Coronary artery (tissue), 2 donors: ENCODE data around the gene CASP1.

Experiments used
- DNase-seq: peaks from one replicate; pipeline ENCODE4 v3.0.0-alpha.2; 2017; ENCODE audit warnings: low spot score
- H3K27ac ChIP-seq, 2 donors: fragments of 200-600 bp; sonication (generic); one replicate each; pipeline ENCODE4 v1.5.1; 2016 to 2019
- H3K4me3 ChIP-seq: fragments of 200-600 bp; sonication (generic); 2 replicates; pipeline ENCODE4 v1.5.1; 2016; ENCODE audit warnings: mild to moderate bottlenecking, moderate library complexity
- CTCF ChIP-seq: fragments of 200-600 bp; sonication (generic); IDR thresholded peaks from one replicate; pipeline ENCODE4 v1.5.1; 2019; ENCODE audit warnings: antibody characterized with exemption

The CASP1 gene

DNA sequence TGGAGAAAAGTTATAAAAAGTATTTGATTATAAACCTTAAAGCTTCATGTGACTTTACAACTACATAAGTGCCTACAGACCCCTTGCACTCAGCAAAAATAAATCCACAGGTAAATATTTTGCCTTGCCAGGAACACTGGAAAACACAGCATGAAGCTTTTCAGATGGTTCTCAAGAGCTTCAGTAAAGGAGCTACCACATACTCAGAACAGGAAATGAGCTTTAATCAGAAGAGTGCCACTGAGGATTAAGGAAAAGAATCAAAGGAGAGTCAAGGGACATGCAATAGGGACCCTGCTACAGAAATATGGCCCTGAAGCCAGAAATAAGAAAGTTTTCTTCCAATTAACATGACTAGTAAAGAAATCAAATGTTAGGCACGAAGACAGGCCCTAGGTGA lies 1.2 kb downstream of the CASP1 start:
- Histone ChIP-seq H3K4me3 (peak overlapping the region; percentile 63), H3K27ac (peak overlapping the region in 1 of 2 donors; percentile 72)
- DNase-seq: no peak
- no peak for TF ChIP-seq CTCF

- no peak for DNase-seq
- peak overlapping the region; percentile 63 for H3K4me3 ChIP-seq
- no peak for TF ChIP-seq CTCF
- peak overlapping the region in 1 of 2 donors; percentile 17 for H3K27ac ChIP-seq
These were observed 1.6 kb downstream of the CASP1 start for GRCh38 chr11:105033343-105033742.

- DNase-seq: no peak
- no peak for TF ChIP-seq CTCF
- Histone ChIP-seq H3K27ac (no peak overlapping the region), H3K4me3 (no peak overlapping the region)
These were observed 2.4 kb downstream of the CASP1 start for GRCh38 chr11:105032495-105032894.

- no peak for TF ChIP-seq CTCF
- no peak for DNase-seq
- Histone ChIP-seq H3K4me3 (no peak overlapping the region), H3K27ac (no peak overlapping the region)
These were observed 7.3 kb downstream of the CASP1 start for GRCh38 chr11:105027678-105028077.

- DNase-seq: no peak
- H3K4me3 ChIP-seq: no peak overlapping the region
- no peak for TF ChIP-seq CTCF
- no peak overlapping the region for H3K27ac ChIP-seq
These were observed 10.6 kb downstream of the CASP1 start for GRCh38 chr11:105024394-105024793.

DNA sequence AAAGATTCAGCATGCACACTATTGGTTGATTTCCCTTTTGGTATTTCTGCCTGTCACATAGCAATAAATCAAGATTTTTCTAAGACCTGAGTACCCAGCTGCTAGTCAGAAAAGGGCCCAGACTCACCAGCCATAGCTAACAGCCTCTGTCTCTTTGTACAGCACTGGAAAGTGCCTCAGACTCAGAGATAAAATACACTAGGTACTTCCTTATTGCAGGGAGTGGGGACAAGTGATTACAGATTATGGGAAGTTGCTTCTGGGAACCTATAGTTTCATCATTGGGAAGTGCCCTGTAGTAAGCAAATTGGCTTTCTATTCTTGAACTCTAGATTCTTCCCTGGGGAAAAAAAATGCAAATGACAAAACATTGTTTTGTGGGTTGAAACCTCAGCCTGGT lies 11.9 kb downstream of the CASP1 start, which contains the start of gene CASP5:
TSS of gene CASP5 (minus strand) at position 166 of the 400 bp plus-strand sequence. CDS start at position 134, 32 bp downstream.
- no peak for DNase-seq
- Histone ChIP-seq H3K27ac (no peak within 1 kb of the TSS), H3K4me3 (no peak within 1 kb of the TSS)
- TF ChIP-seq CTCF: no peak

DNA sequence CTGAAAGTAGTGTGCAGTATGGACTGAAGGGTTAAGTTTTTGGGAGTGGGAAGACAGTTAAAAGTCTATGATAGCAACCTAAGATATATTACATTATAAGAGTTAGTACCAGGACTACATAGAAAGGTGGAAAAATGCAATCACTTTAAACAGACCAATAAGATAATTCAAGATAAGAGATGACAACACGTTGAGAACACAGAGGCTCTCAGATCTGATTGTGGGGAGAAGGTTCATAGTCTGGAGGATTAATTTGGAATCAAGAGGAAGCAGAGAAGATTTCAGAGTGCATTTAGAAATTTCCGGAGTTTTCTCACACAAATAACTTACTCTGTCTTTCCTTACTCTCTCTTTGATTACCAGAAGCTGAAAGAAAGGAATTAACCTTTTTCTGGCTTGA lies 12.4 kb downstream of the CASP1 start:
- Histone ChIP-seq H3K4me3 (no peak overlapping the region), H3K27ac (no peak overlapping the region)
- no peak for TF ChIP-seq CTCF
- DNase-seq: no peak
